Measurements from ENCODE around the gene SOX12.

SOX12 gene

DNA sequence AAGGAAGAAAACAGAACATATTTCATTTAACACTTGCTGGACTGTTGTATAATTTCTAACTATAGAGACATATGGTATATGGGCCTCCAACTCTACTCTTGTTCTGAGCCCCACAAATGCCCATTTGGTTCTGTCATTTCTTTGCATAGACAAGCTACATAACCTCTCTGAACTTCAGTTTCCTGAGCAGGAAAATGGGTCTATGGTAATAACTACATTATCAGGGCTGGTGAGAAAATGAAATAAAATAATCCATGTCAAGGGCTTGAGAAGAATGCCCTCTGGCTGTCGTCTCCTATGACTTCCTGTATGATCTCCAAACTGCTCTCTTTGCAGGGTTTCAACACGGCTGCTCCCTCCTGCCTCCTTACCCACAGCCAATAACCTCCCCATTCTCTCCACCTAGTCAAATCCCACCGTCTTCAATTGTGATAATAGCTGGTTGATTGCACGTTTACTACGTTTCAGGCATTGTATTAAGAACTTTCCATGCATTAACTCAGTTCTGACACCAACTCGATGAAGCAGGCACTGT lies 16.0 kb upstream of the SOX12 start:
- TF ChIP-seq, protein P1, sequence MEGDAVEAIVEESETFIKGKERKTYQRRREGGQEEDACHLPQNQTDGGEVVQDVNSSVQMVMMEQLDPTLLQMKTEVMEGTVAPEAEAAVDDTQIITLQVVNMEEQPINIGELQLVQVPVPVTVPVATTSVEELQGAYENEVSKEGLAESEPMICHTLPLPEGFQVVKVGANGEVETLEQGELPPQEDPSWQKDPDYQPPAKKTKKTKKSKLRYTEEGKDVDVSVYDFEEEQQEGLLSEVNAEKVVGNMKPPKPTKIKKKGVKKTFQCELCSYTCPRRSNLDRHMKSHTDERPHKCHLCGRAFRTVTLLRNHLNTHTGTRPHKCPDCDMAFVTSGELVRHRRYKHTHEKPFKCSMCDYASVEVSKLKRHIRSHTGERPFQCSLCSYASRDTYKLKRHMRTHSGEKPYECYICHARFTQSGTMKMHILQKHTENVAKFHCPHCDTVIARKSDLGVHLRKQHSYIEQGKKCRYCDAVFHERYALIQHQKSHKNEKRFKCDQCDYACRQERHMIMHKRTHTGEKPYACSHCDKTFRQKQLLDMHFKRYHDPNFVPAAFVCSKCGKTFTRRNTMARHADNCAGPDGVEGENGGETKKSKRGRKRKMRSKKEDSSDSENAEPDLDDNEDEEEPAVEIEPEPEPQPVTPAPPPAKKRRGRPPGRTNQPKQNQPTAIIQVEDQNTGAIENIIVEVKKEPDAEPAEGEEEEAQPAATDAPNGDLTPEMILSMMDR (IDR thresholded peaks at IDR 0.05), result no peak

DNA sequence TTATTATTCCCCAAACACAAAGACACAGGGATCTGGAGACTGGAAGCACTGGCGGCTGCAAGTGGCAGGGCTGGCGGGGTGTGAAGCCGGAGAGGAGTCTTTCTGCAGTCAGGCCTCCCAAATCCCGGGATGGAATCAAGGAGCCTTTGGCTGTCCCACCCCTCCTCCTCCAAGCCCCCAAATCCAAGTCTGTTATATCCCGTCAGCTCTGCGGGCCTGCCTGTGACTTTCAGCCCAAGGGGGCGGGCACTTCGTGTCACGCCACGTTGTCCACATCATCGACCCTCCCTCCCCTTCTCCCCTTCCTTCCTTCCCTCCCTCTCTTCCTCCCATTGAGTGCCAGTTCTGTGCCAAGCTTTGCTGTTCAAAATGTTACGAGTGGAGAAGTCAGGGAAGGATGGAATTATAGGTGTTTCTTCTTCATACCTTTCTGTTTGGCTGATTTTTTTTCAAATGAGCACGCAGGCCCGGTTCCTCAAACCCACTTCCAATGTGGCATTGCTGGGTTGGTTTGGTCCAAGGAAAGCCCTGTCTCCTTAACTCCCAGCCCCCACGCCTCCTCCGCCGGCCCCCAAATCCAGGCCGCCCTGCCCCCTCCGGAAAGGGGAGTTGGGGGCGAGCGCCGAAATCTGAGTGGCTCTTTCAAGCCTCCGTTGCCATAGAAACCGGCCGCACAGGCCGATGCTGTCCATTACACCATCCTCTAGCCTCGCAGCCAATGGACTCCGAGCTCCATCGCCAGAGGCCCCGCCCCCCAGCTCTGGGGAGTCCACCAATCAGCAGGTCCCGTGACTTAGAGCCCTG lies 15.3 kb upstream of the SOX12 start:
- TF ChIP-seq, protein P1 (IDR thresholded peaks at IDR 0.05), result no peak

DNA sequence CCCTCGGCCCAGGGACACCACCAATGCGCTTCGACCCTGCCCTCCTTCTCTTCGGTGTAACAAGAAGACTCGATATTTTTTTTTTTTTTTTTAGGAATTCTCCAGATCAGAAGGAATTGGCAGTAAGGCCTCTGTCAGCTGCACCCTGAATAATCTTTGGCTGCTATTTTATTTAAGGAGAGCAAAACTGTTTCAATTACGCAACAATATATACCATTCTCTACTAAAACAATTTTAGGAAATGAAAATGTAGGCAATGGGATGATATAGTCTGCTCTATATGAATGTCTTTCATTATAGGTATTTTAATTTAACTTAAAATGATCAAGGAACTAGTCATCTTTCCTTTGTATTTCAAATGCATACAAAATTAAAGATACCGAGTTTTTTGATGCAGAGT lies 14.7 kb upstream of the SOX12 start:
- TF ChIP-seq, protein P1 (IDR thresholded peaks at IDR 0.05), result no peak

DNA sequence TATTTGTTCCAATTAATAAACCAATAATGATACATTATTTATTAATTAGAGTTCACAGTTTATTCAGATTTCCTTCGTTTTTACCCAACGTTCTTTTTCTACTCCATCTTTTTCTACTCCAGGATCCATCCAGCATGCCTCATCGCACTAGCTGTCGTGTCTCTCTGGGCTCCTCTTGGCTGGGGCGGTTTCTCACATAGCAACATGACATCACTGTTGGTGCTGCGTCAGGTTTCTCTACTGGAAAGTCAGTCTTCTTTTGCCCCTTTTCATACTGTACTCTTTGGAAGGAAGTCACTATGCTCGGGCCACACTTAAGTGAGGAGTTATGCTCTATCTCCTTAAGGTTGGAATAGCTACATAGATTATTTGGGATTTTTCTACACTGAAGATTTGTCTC lies 13.7 kb upstream of the SOX12 start:
- TF ChIP-seq, protein P1 (IDR thresholded peaks at IDR 0.05), result no peak

DNA sequence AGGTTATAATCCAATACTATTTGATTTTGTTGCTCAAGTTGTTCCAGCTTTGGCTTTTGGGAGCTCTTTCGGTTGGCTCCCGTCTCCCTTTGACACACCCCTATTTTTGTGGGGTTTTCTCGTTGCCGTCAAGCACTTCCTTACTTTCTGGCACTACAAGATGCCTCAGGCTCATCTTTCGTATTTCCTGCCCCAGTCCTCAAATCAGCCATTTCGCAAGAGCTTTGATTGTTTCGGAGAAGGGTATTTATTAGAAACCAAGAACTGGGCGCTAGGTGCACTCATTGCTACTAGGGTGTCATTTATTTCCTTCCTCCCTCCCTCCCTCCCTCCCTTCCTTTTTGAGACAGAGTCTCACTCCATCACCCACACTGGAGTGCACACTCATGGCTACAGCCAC lies 13.3 kb upstream of the SOX12 start:
- TF ChIP-seq, protein P1 (IDR thresholded peaks at IDR 0.05), result no peak

DNA sequence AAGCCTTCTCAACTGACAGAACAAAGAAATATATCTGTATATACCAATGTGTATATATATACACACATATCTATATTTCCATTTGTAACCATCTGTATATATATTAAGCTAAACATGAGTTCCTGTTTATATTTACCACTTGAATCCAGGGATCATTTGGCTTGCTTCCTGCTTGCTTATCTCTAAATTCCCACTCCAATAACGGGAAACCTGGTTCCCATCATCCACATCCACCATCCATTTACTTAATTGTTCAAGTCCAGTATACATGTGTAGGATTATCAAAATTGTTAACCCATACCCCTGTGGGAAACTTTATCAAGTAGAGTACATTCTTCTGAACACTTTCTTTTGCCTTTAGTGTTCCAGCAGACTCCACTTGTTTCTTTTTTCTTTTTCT lies 12.5 kb upstream of the SOX12 start:
- TF ChIP-seq, protein P1 (IDR thresholded peaks at IDR 0.05), result no peak

DNA sequence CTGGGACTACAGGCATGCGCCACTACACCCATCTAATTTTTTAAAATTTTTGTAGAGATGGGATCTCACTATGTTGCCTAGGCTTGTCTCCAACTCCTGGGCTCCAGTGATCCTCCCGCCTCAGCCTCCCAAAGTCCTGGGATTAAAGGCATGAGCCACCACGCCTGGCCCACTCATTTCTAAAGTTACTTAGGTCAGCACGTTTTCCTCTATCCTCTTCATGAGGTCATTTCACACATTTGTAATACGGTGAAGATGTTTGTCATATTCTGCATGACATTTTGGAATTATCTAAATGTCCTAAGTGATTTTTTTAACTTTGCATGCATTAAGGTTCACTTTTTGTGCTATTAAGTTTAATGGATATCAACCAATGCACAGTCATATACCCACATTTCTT lies 11.9 kb upstream of the SOX12 start:
- TF ChIP-seq, protein P1 (IDR thresholded peaks at IDR 0.05), result no peak
